HepG2 (cell line): Measurements from ENCODE around the gene PTPN22. TPM values are rescaled to one million over a fixed set of nuclear protein-coding genes. Genes with fewer than 3 reads are reported as not detected.

Source experiments
- ATAC-seq: fragments of 200-7000 bp; cut with Tn5 transposase; 3 replicates; pipeline ENCODE4 v1.9.1; 2020; ENCODE audit warnings: mild to moderate bottlenecking, moderate library complexity
- BruUV-seq: library from RNA; stranded (reverse); fragments of 400-500 nt; replicated peaks from 2 replicates; lab custom pipeline; 2021; lab: Mats Ljungman, UMichigan
- CTCF ChIA-PET: fragments of 300-600 bp; formaldehyde crosslinking; extraction: SDS; loops from one replicate; lab custom pipeline; 2021; ENCODE audit warnings: low total read pairs, inconsistent platforms, low intra/inter-chr PET ratio; lab: Yijun Ruan, JAX
- POLR2A ChIA-PET: fragments of 350-600 bp; sonication (Branson Sonifier 250); formaldehyde crosslinking; loops from one replicate; lab custom pipeline; 2020; ENCODE audit warnings: antibody characterized with exemption, inconsistent platforms; lab: Yijun Ruan, JAX
- DNase-seq: peaks from one replicate; pipeline ENCODE4 v3.0.0-alpha.2; 2015; ENCODE audit warnings: low spot score
- FAIRE-seq: peaks from 3 replicates; lab custom pipeline; 2011; peaks lifted over from hg19 to GRCh38; lab: Jason Lieb, UNC
- H2AFZ ChIP-seq: one replicate; pipeline ENCODE4 v1.6.1; 2011; ENCODE audit warnings: low read length, inconsistent platforms
- H3K27ac ChIP-seq: fragments of 300-600 bp; 3 replicates; pipeline ENCODE4 v1.8.0; 2011; ENCODE audit warnings: mixed run types, mild to moderate bottlenecking, mixed read lengths, low read length, inconsistent platforms; ENCODE audit not compliant: insufficient read depth; ENCODE audit errors: extremely low read length
- H3K27me3 ChIP-seq, 2 experiments: fragments of 200-600 bp in 1 of 2; 2 replicates in 1 of 2; 3 replicates in 1 of 2; pipeline versions ENCODE4 v1.6.0 to v1.8.0; 2011; ENCODE audit warnings: low read length in 2 of 2, mild to moderate bottlenecking in 2 of 2, moderate library complexity in 2 of 2, inconsistent platforms in 1 of 2; ENCODE audit not compliant: insufficient read depth in 2 of 2, control insufficient read depth in 1 of 2
- H3K36me3 ChIP-seq, 2 experiments: fragments of 200-600 bp in 1 of 2; replicated peaks in 1 of 2; 2 replicates in 1 of 2; 3 replicates in 1 of 2; pipeline versions ENCODE4 v1.5.1 to v1.8.0; 2011; ENCODE audit warnings: low read length in 2 of 2, inconsistent platforms in 1 of 2; ENCODE audit not compliant: insufficient read depth in 2 of 2, control insufficient read depth in 1 of 2
- H3K4me1 ChIP-seq: 2 replicates; pipeline ENCODE4 v1.5.1; 2012; ENCODE audit warnings: low read length, inconsistent platforms; ENCODE audit not compliant: insufficient read depth
- H3K4me2 ChIP-seq: 2 replicates; pipeline ENCODE4 v1.6.0; 2011; ENCODE audit warnings: low read depth, low read length, inconsistent platforms
- H3K4me3 ChIP-seq, 3 experiments: fragments of 200-600 bp in 1 of 3; sonication (generic), shearing (Covaris generic) in 1 of 3; replicated peaks in 1 of 3; 2 replicates each; pipeline ENCODE4 v1.5.1; 2011 to 2016; ENCODE audit warnings: low read length in 3 of 3, inconsistent platforms in 2 of 3, low read depth in 2 of 3, mild to moderate bottlenecking in 2 of 3, control low read depth in 1 of 3, mixed read lengths in 1 of 3; ENCODE audit not compliant: insufficient read depth in 1 of 3
- H3K79me2 ChIP-seq: one replicate; pipeline ENCODE4 v1.6.1; 2011; ENCODE audit warnings: low read length, inconsistent platforms; ENCODE audit not compliant: insufficient read depth
- H3K9ac ChIP-seq: 2 replicates; pipeline ENCODE4 v1.6.0; 2011; ENCODE audit warnings: mild to moderate bottlenecking, low read depth, low read length, inconsistent platforms; ENCODE audit not compliant: insufficient read depth
- H3K9me3 ChIP-seq: 2 replicates; pipeline ENCODE4 v1.5.1; 2012; ENCODE audit warnings: mild to moderate bottlenecking, low read length
- H4K20me1 ChIP-seq: 2 replicates; pipeline ENCODE4 v1.6.0; 2011; ENCODE audit warnings: inconsistent platforms, mild to moderate bottlenecking, low read length, moderate library complexity; ENCODE audit not compliant: insufficient read depth
- AGO2 ChIP-seq: fragments of 200-400 bp; formaldehyde crosslinking; optimal IDR thresholded peaks from 2 replicates; pipeline ENCODE3; 2017; ENCODE audit warnings: mild to moderate bottlenecking, low read depth, low read length, moderate library complexity
- CHD2 ChIP-seq: IDR thresholded peaks from 2 replicates; pipeline ENCODE4 v1.6.1; 2011; ENCODE audit warnings: low read depth, low read length, improper control_type of control experiment
- ETV5 ChIP-seq: IDR thresholded peaks from 2 replicates; pipeline ENCODE4 v1.6.1; 2018; ENCODE audit warnings: missing biosample characterization, missing genetic modification reagents, inconsistent platforms, borderline replicate concordance
- GLI4 ChIP-seq: sonication (generic); formaldehyde crosslinking; IDR thresholded peaks from 2 replicates; pipeline ENCODE4 v1.5.1; 2020; ENCODE audit warnings: missing genetic modification reagents, mild to moderate bottlenecking, moderate library complexity, borderline replicate concordance
- POGZ ChIP-seq: sonication (generic); formaldehyde crosslinking; IDR thresholded peaks from 2 replicates; pipeline ENCODE4 v1.4.0; 2020; ENCODE audit warnings: mild to moderate bottlenecking, missing genetic modification reagents
- SSRP1 ChIP-seq: IDR thresholded peaks from 2 replicates; pipeline ENCODE4 v1.6.1; 2016; ENCODE audit warnings: control low read depth
- WGBS: methylation state at CpG from one replicate; pipeline ENCODE4 v1.1.6; 2017; ENCODE audit warnings: low lambda C conversion rate; 5-methylcytosine and 5-hydroxymethylcytosine counted together
- in situ Hi-C: cut with HindIII; loops from 2 replicates; pipeline ENCODE4 v1.10.0; 2017; ENCODE audit warnings: low pct_unique_long_range_greater_than_20kb; ENCODE audit not compliant: extremely low pct_ligation_motif_present
- intact Hi-C: fragments of 100-400 bp; cut with micrococcal nuclease; formaldehyde crosslinking; loops from one replicate; pipeline ENCODE4 v1.10.0; 2022; ENCODE audit not compliant: unreplicated experiment
- polyA plus RNA-seq, 8 experiments: library from polyadenylated mRNA; depleted of rRNA in 3 of 8; stranded (reverse) in 7 of 8; unstranded in 1 of 8; fragments of >200 nt; fragmentation: Illumina TruSeq in 4 of 8; extraction: Trizol in 4 of 8; gene quantifications; 2 replicates each; pipeline versions ENCODE4 v1.2.1 to v1.2.3, GENCODE V29; 2011 to 2016; ENCODE audit warnings: low read depth in 4 of 8, missing spikeins in 1 of 8, mixed read lengths in 1 of 8; ENCODE audit not compliant: insufficient read depth in 1 of 8
- total RNA-seq, 5 experiments: library from RNA; depleted of rRNA; stranded (reverse); fragments of >200 nt; fragmentation: Illumina TruSeq; extraction: Trizol; gene quantifications; 2 replicates each; pipeline ENCODE4 v1.2.3, GENCODE V29; 2016; ENCODE audit warnings: low read depth in 1 of 5
- TF ChIP-seq, protein P1 (sequence below): IDR thresholded peaks from 2 replicates; pipeline ENCODE4 v1.6.1; 2016; ENCODE audit warnings: low read depth, control low read depth
- TF ChIP-seq, protein P2 (sequence below): sonication (generic); formaldehyde crosslinking; IDR thresholded peaks from 2 replicates; pipeline ENCODE4 v1.4.0; 2020; ENCODE audit warnings: mild to moderate bottlenecking, low read depth, missing genetic modification reagents
- TF ChIP-seq, protein P3 (sequence below): sonication (generic); formaldehyde crosslinking; IDR thresholded peaks from 2 replicates; pipeline ENCODE4 v1.5.0; 2020; ENCODE audit warnings: mild to moderate bottlenecking, missing genetic modification reagents
- TF ChIP-seq, protein P4 (sequence below): sonication (generic); formaldehyde crosslinking; IDR thresholded peaks from 2 replicates; pipeline ENCODE4 v1.4.0; 2020; ENCODE audit warnings: missing genetic modification reagents
- TF ChIP-seq, protein P5 (sequence below): sonication (generic); formaldehyde crosslinking; IDR thresholded peaks from 2 replicates; pipeline ENCODE4 v1.4.0; 2020; ENCODE audit warnings: missing genetic modification reagents

The PTPN22 gene
- total and polyA plus RNA-seq, 2 of the 13 experiments (the other 11 are each of a cell fraction or from before 2014, with no cell fraction given), result not detected

DNA sequence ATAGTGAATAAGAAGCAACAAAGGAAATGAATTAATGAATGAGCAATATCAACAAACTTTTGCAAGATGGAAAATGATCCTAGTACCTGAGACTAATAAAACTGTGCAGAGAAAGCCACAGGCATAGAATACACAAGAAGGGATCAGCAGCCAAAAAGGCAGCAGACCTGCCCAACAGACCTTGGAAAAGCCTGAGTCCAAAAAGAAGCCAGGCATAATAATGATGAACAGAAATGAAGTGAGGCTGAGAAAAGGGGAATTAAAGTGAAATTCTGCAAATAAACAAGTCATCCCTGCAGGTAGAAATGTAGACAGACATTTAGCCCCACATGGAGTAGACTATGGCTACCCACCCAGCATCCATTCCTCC lies 101.9 kb downstream of the PTPN22 start (continued):
- TF ChIP-seq POGZ (no peak), ETV5 (CRISPR knock-in tag) (no peak), CHD2 (no peak)

DNA sequence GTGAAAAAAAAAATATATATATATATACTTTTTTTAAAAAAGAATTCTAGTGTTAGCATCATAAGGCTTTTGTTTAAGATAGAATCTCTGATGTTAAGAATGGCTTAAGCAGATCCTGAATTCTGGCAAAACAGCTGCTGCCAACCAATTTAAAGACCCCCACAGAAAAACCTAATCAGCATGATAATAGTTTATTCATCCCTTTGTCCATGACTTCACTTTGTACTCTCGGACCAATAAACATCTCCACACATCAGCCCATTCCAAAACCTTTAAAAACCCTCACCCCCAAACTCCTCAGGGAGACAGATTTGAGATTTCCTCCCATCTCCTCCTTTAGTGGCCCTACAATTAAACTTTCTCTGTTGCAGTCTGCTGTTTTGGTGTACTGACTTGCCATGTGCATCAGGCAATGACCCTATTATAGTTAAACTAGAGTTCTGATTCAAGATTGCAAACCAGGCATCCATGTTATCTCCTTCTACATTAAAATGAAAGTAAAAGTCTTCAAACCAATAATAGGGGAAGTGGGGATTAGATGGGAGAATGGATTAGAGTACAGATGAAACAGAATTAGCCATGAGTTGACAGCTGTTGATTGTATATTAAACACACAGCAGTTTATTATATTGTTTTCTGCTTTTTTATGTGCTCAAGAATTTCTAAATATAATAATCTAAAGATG lies 102.5 kb downstream of the PTPN22 start:
- ChIA-PET POLR2A (no interaction called here), CTCF (no interaction called here)
- Histone ChIP-seq H3K9ac (no peak overlapping the region), H3K27me3 (no peaks in the 10 kb centered on the region), H3K4me1 (no peaks in the 10 kb centered on the region), H3K79me2 (peaks cover 2% of the 10 kb centered on the region), H2AFZ (no peak overlapping the region), H4K20me1 (no peaks in the 10 kb centered on the region; the same call in 1 of the 2 replicates), H3K36me3 (peaks cover 11 to 58% of the 10 kb centered on the region in 2 experiments), H3K27ac (no peak overlapping the region), H3K9me3 (no peaks in the 10 kb centered on the region), H3K4me2 (no peak overlapping the region), H3K4me3 (no peak overlapping the region)
- no TSS peak for BruUV-seq
- 63% methylated on average over 1 of the region's 1 CpG for WGBS
- DNase-seq (no peak), ATAC-seq (no peak), FAIRE-seq (no peak)
- intact Hi-C loops, result no loop called here
- in situ Hi-C loops, result no loop called here
- TF ChIP-seq SSRP1 (CRISPR knock-in tag) (no peak), GLI4 (CRISPR knock-in tag) (no peak), POGZ (no peak), AGO2 (no peak)
- TF ChIP-seq, protein P1, sequence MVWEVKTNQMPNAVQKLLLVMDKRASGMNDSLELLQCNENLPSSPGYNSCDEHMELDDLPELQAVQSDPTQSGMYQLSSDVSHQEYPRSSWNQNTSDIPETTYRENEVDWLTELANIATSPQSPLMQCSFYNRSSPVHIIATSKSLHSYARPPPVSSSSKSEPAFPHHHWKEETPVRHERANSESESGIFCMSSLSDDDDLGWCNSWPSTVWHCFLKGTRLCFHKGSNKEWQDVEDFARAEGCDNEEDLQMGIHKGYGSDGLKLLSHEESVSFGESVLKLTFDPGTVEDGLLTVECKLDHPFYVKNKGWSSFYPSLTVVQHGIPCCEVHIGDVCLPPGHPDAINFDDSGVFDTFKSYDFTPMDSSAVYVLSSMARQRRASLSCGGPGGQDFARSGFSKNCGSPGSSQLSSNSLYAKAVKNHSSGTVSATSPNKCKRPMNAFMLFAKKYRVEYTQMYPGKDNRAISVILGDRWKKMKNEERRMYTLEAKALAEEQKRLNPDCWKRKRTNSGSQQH (CRISPR knock-in tag), result no peak
- TF ChIP-seq, protein P2, sequence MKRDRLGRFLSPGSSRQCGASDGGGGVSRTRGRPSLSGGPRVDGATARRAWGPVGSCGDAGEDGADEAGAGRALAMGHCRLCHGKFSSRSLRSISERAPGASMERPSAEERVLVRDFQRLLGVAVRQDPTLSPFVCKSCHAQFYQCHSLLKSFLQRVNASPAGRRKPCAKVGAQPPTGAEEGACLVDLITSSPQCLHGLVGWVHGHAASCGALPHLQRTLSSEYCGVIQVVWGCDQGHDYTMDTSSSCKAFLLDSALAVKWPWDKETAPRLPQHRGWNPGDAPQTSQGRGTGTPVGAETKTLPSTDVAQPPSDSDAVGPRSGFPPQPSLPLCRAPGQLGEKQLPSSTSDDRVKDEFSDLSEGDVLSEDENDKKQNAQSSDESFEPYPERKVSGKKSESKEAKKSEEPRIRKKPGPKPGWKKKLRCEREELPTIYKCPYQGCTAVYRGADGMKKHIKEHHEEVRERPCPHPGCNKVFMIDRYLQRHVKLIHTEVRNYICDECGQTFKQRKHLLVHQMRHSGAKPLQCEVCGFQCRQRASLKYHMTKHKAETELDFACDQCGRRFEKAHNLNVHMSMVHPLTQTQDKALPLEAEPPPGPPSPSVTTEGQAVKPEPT (CRISPR knock-in tag), result no peak
- TF ChIP-seq, protein P3, sequence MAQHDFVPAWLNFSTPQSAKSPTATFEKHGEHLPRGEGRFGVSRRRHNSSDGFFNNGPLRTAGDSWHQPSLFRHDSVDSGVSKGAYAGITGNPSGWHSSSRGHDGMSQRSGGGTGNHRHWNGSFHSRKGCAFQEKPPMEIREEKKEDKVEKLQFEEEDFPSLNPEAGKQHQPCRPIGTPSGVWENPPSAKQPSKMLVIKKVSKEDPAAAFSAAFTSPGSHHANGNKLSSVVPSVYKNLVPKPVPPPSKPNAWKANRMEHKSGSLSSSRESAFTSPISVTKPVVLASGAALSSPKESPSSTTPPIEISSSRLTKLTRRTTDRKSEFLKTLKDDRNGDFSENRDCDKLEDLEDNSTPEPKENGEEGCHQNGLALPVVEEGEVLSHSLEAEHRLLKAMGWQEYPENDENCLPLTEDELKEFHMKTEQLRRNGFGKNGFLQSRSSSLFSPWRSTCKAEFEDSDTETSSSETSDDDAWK (CRISPR knock-in tag), result no peak
- TF ChIP-seq, protein P4, sequence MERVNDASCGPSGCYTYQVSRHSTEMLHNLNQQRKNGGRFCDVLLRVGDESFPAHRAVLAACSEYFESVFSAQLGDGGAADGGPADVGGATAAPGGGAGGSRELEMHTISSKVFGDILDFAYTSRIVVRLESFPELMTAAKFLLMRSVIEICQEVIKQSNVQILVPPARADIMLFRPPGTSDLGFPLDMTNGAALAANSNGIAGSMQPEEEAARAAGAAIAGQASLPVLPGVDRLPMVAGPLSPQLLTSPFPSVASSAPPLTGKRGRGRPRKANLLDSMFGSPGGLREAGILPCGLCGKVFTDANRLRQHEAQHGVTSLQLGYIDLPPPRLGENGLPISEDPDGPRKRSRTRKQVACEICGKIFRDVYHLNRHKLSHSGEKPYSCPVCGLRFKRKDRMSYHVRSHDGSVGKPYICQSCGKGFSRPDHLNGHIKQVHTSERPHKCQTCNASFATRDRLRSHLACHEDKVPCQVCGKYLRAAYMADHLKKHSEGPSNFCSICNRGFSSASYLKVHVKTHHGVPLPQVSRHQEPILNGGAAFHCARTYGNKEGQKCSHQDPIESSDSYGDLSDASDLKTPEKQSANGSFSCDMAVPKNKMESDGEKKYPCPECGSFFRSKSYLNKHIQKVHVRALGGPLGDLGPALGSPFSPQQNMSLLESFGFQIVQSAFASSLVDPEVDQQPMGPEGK (CRISPR knock-in tag), result no peak
- TF ChIP-seq, protein P5, sequence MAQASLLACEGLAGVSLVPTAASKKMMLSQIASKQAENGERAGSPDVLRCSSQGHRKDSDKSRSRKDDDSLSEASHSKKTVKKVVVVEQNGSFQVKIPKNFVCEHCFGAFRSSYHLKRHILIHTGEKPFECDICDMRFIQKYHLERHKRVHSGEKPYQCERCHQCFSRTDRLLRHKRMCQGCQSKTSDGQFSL (CRISPR knock-in tag), result no peak
